AG04450 (cell line): ENCODE data around the gene GPRC5C. TPM values are rescaled to one million over a fixed set of nuclear protein-coding genes. Genes with fewer than 3 reads are reported as not detected.

Experiments used
- CTCF ChIA-PET: fragments of 300-600, 350-600 bp; formaldehyde crosslinking; extraction: SDS; loops from one replicate; lab custom pipeline; 2022; ENCODE audit warnings: antibody characterized with exemption, inconsistent platforms; lab: Charles Lee
- POLR2A ChIA-PET: fragments of 350-600 bp; formaldehyde crosslinking; extraction: SDS; loops from one replicate; lab custom pipeline; 2021; ENCODE audit warnings: antibody characterized with exemption, inconsistent platforms; lab: Yijun Ruan, JAX
- DNase-seq: peaks from one replicate; pipeline ENCODE4 v3.0.0-alpha.2; 2011; ENCODE audit warnings: low read depth, low spot score
- H3K27ac ChIP-seq: one replicate; pipeline ENCODE4 v1.5.1; 2012; ENCODE audit warnings: low read depth, low read length, control low read depth
- H3K27me3 ChIP-seq: one replicate; pipeline ENCODE4 v1.6.0; 2012; ENCODE audit warnings: low read length; ENCODE audit not compliant: control insufficient read depth, insufficient read depth
- H3K4me3 ChIP-seq: 2 replicates; pipeline ENCODE4 v1.5.1; 2011; ENCODE audit warnings: mild to moderate bottlenecking, low read depth, low read length, control low read depth
- H3K9me3 ChIP-seq: 2 replicates; pipeline ENCODE4 v1.5.1; 2012; ENCODE audit warnings: low read length; ENCODE audit not compliant: control insufficient read depth, insufficient read depth
- CTCF ChIP-seq: IDR thresholded peaks from 2 replicates; pipeline ENCODE4 v1.5.1; 2011; ENCODE audit warnings: low read depth, low read length, control low read depth, inconsistent platforms
- polyA plus RNA-seq: library from polyadenylated mRNA; depleted of rRNA; stranded (reverse); fragments of >200 nt; gene quantifications from 2 replicates; pipeline ENCODE4 v1.2.3, GENCODE V29; 2011

Gene GPRC5C
- polyA plus RNA-seq, 1 experiment, result 0.14 TPM

GRCh38 chr17:74391771-74392170, 40.1 kb upstream of the GPRC5C start:
- DNase-seq, result no peak
- ChIA-PET POLR2A (no interaction called here), CTCF (interaction anchor here (1.6 to 1.9 kb wide), 2 partner anchors 13 to 24 kb away, joined by 5 to 6 read pairs; partner anchors contain the start of gene GPR142)
- TF ChIP-seq CTCF, result no peak
- Histone ChIP-seq H3K4me3 (no peak overlapping the region), H3K9me3 (no peaks in the 10 kb centered on the region; the same call in 1 of the 2 replicates), H3K27ac (no peak overlapping the region), H3K27me3 (no peaks in the 10 kb centered on the region)

GRCh38 chr17:74392848-74393247, 39.0 kb upstream of the GPRC5C start:
- Histone ChIP-seq H3K27me3 (no peaks in the 10 kb centered on the region), H3K4me3 (no peak overlapping the region), H3K9me3 (no peaks in the 10 kb centered on the region; the same call in 1 of the 2 replicates), H3K27ac (no peak overlapping the region)
- TF ChIP-seq CTCF, result no peak
- POLR2A ChIA-PET, result no interaction called here
- no peak for DNase-seq
- CTCF ChIA-PET, result no interaction called here

- Histone ChIP-seq H3K9me3 (no peaks in the 10 kb centered on the region; the same call in 1 of the 2 replicates), H3K27me3 (no peaks in the 10 kb centered on the region), H3K27ac (no peak overlapping the region), H3K4me3 (no peak overlapping the region)
- TF ChIP-seq CTCF, result no peak
- POLR2A ChIA-PET, result no interaction called here
- DNase-seq, result no peak
- CTCF ChIA-PET, result no interaction called here
These were observed 38.4 kb upstream of the GPRC5C start for GRCh38 chr17:74393346-74393942.

- ChIA-PET POLR2A (no interaction called here), CTCF (no interaction called here)
- H3K4me3 ChIP-seq, result no peak overlapping the region
- no peaks in the 10 kb centered on the region for H3K27me3 ChIP-seq
- no peaks in the 10 kb centered on the region; the same call in 1 of the 2 replicates for H3K9me3 ChIP-seq
- no peak for TF ChIP-seq CTCF
- no peak for DNase-seq
- H3K27ac ChIP-seq, result no peak overlapping the region
These were observed 37.5 kb upstream of the GPRC5C start for GRCh38 chr17:74394275-74394950.

- H3K27me3 ChIP-seq, result no peaks in the 10 kb centered on the region
- CTCF ChIA-PET, result no interaction called here
- TF ChIP-seq CTCF, result no peak
- POLR2A ChIA-PET, result no interaction called here
- H3K27ac ChIP-seq, result no peak overlapping the region
- H3K4me3 ChIP-seq, result no peak overlapping the region
- H3K9me3 ChIP-seq, result no peaks in the 10 kb centered on the region; the same call in 1 of the 2 replicates
- no peak for DNase-seq
These were observed 36.9 kb upstream of the GPRC5C start for GRCh38 chr17:74394977-74395376.
